K562 (cell line): ENCODE data around the gene PLTP. TPM values are rescaled to one million over a fixed set of nuclear protein-coding genes. Genes with fewer than 3 reads are reported as not detected.

ENCODE experiments used
- DIDO1 ChIP-seq: fragments of 450-650 bp; IDR thresholded peaks from 2 replicates; pipeline ENCODE4 v1.6.1; 2016; ENCODE audit warnings: low read depth, missing biosample characterization, missing genetic modification characterization
- JUNB ChIP-seq: fragments of 450-650 bp; formaldehyde crosslinking; conservative IDR thresholded peaks from 2 replicates; pipeline ENCODE4 v1.4.0; 2020; ENCODE audit warnings: mild to moderate bottlenecking
- MYBL2 ChIP-seq, 2 experiments: fragments of 450-650 bp in 1 of 2; sonication (generic) in 1 of 2; formaldehyde crosslinking in 1 of 2; IDR thresholded peaks; 2 replicates each; pipeline versions ENCODE4 v1.6.1 to v1.8.1; 2017 to 2022; ENCODE audit warnings: borderline replicate concordance in 1 of 2, inconsistent platforms in 1 of 2, low read depth in 1 of 2, mild to moderate bottlenecking in 1 of 2, missing genetic modification reagents in 1 of 2, moderate library complexity in 1 of 2
- NCOA4 ChIP-seq: fragments of 450-650 bp; IDR thresholded peaks from 2 replicates; pipeline ENCODE4 v1.6.1; 2018; ENCODE audit warnings: mild to moderate bottlenecking; ENCODE audit not compliant: partially characterized antibody
- POLR2AphosphoS5 ChIP-seq: IDR thresholded peaks from 2 replicates; pipeline ENCODE4 v1.6.1; 2011; ENCODE audit warnings: mild to moderate bottlenecking, low read depth, low read length, moderate library complexity; ENCODE audit not compliant: control insufficient read depth, insufficient read depth
- SAFB ChIP-seq: fragments of 200-400 bp; formaldehyde crosslinking; IDR thresholded peaks from 2 replicates; pipeline ENCODE4 v1.6.1; 2017; ENCODE audit warnings: low read depth, low read length, borderline replicate concordance
- SMARCC2 ChIP-seq: fragments of 450-650 bp; IDR thresholded peaks from 2 replicates; pipeline ENCODE4 v1.6.1; 2017; ENCODE audit warnings: antibody characterized with exemption, moderate library complexity, mild to moderate bottlenecking, low read depth
- SRSF3 ChIP-seq: fragments of 200-400 bp; formaldehyde crosslinking; IDR thresholded peaks from 2 replicates; pipeline ENCODE4 v1.6.1; 2016; ENCODE audit warnings: mild to moderate bottlenecking, low read length, moderate library complexity; ENCODE audit not compliant: insufficient read depth
- STAT5B ChIP-seq: fragments of 250-450 bp; sonication (Bioruptor Pico); IDR thresholded peaks from 2 replicates; pipeline ENCODE4 v1.8.0; 2021; ENCODE audit warnings: mild to moderate bottlenecking, inconsistent platforms
- ZNF165 ChIP-seq: fragments of 250-450 bp; sonication (Bioruptor Pico); IDR thresholded peaks from 2 replicates; pipeline ENCODE4 v1.4.0; 2020; ENCODE audit warnings: borderline replicate concordance
- polyA plus RNA-seq, 8 experiments: library from polyadenylated mRNA; depleted of rRNA in 4 of 8; stranded (reverse) in 5 of 8; unstranded in 3 of 8; fragments of >200 nt; fragmentation: Nextera tagmentation in 2 of 8; fragmentation: Illumina TruSeq in 1 of 8; extraction: Ambion mirVana in 2 of 8; extraction: Trizol in 1 of 8; gene quantifications; 2 replicates each; pipeline versions ENCODE4 v1.2.1 to v1.2.3, GENCODE V29; 2011 to 2014; ENCODE audit warnings: inconsistent platforms in 1 of 8, missing spikeins in 1 of 8
- total RNA-seq, 7 experiments: library from RNA; depleted of rRNA in 6 of 7; stranded (reverse); fragments of >200 nt in 6 of 7; fragmentation: Illumina TruSeq in 2 of 7; extraction: Trizol in 2 of 7; gene quantifications; 2 replicates each; pipeline versions ENCODE4 v1.2.1 to v1.2.3, GENCODE V29; 2011 to 2021; ENCODE audit warnings: low replicate concordance in 1 of 7
- TF ChIP-seq, protein P1 (sequence below): fragments of 250-450 bp; sonication (Bioruptor Pico); IDR thresholded peaks from 2 replicates; pipeline ENCODE4 v1.4.0; 2020; ENCODE audit warnings: mild to moderate bottlenecking, moderate library complexity
- TF ChIP-seq, protein P2 (sequence below): IDR thresholded peaks from 2 replicates; pipeline ENCODE4 v1.6.1; 2016; ENCODE audit warnings: missing genetic modification characterization, missing compliant biosample characterization
- TF ChIP-seq, protein P3 (sequence below): fragments of 450-650 bp; IDR thresholded peaks from 2 replicates; pipeline ENCODE4 v1.6.1; 2017; ENCODE audit warnings: antibody characterized with exemption, mild to moderate bottlenecking
- TF ChIP-seq, protein P4 (sequence below), 2 experiments: fragments of 450-650 bp in 1 of 2; sonication (generic) in 1 of 2; formaldehyde crosslinking in 1 of 2; IDR thresholded peaks in 1 of 2; conservative IDR thresholded peaks in 1 of 2; 2 replicates each; pipeline versions ENCODE4 v1.6.1 to v1.8.1; 2016 to 2023; ENCODE audit warnings: mild to moderate bottlenecking in 2 of 2, moderate library complexity in 2 of 2, inconsistent platforms in 1 of 2, missing genetic modification reagents in 1 of 2

The PLTP gene
- total and polyA plus RNA-seq, 9 of the 15 experiments (the other 6 are each of a cell fraction or from before 2014, with no cell fraction given), result 2.8 to 29.3 (median 17.6) TPM

DNA sequence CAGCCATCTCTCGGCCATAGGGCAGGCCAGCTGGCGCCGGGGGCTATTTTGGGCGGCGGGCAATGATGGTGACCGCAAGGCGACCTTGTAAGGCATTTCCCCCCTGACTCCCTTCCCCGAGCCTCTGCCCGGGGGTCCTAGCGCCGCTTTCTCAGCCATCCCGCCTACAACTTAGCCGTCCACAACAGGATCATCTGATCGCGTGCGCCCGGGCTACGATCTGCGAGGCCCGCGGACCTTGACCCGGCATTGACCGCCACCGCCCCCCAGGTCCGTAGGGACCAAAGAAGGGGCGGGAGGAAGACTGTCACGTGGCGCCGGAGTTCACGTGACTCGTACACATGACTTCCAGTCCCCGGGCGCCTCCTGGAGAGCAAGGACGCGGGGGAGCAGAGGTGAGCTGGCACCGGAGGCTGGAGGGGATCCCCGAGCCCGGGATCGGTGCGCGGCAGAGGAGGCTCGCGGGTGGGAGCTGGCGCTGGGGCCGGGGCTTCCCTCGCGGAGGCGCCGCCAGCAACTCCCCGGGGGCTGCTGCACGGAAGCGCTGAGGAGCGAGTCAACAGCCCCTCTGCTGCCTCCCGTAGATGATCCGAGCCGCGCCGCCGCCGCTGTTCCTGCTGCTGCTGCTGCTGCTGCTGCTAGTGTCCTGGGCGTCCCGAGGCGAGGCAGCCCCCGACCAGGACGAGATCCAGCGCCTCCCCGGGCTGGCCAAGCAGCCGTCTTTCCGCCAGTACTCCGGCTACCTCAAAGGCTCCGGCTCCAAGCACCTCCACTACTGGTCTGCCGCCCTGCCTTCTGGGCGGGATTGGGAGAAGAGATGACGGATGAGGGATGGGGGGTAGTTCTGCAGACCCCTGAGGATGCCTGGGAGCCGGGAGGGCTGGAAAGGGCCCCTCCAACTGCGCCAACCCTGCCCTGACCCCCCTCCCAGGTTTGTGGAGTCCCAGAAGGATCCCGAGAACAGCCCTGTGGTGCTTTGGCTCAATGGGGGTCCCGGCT, 20.7 kb downstream of the PLTP start, which contains the start of the genes CTSA and NEURL2 (continued):
- TF ChIP-seq SRSF3 (no peak), NCOA4 (no peak), DIDO1 (peak; percentile 78), MYBL2 (IDR thresholded peaks at IDR 0.05; ENCODE audit: low read depth) (no peak), MYBL2 (CRISPR knock-in tag; IDR thresholded peaks at IDR 0.05; ENCODE audit: borderline replicate concordance) (no peak), ZNF165 (CRISPR knock-in tag) (no peak), SMARCC2 (no peak), POLR2AphosphoS5 (peak; percentile 68; the same call in 1 of the 2 replicates), JUNB (CRISPR knock-in tag) (no peak), STAT5B (no peak), SAFB (no peak)
- TF ChIP-seq, protein P1, sequence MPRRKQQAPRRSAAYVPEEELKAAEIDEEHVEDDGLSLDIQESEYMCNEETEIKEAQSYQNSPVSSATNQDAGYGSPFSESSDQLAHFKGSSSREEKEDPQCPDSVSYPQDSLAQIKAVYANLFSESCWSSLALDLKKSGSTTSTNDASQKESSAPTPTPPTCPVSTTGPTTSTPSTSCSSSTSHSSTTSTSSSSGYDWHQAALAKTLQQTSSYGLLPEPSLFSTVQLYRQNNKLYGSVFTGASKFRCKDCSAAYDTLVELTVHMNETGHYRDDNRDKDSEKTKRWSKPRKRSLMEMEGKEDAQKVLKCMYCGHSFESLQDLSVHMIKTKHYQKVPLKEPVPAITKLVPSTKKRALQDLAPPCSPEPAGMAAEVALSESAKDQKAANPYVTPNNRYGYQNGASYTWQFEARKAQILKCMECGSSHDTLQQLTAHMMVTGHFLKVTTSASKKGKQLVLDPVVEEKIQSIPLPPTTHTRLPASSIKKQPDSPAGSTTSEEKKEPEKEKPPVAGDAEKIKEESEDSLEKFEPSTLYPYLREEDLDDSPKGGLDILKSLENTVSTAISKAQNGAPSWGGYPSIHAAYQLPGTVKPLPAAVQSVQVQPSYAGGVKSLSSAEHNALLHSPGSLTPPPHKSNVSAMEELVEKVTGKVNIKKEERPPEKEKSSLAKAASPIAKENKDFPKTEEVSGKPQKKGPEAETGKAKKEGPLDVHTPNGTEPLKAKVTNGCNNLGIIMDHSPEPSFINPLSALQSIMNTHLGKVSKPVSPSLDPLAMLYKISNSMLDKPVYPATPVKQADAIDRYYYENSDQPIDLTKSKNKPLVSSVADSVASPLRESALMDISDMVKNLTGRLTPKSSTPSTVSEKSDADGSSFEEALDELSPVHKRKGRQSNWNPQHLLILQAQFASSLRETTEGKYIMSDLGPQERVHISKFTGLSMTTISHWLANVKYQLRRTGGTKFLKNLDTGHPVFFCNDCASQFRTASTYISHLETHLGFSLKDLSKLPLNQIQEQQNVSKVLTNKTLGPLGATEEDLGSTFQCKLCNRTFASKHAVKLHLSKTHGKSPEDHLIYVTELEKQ, result no peak
- TF ChIP-seq, protein P2, sequence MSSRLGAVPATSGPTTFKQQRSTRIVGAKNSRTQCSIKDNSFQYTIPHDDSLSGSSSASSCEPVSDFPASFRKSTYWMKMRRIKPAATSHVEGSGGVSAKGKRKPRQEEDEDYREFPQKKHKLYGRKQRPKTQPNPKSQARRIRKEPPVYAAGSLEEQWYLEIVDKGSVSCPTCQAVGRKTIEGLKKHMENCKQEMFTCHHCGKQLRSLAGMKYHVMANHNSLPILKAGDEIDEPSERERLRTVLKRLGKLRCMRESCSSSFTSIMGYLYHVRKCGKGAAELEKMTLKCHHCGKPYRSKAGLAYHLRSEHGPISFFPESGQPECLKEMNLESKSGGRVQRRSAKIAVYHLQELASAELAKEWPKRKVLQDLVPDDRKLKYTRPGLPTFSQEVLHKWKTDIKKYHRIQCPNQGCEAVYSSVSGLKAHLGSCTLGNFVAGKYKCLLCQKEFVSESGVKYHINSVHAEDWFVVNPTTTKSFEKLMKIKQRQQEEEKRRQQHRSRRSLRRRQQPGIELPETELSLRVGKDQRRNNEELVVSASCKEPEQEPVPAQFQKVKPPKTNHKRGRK (tag), result no peak
- TF ChIP-seq, protein P3, sequence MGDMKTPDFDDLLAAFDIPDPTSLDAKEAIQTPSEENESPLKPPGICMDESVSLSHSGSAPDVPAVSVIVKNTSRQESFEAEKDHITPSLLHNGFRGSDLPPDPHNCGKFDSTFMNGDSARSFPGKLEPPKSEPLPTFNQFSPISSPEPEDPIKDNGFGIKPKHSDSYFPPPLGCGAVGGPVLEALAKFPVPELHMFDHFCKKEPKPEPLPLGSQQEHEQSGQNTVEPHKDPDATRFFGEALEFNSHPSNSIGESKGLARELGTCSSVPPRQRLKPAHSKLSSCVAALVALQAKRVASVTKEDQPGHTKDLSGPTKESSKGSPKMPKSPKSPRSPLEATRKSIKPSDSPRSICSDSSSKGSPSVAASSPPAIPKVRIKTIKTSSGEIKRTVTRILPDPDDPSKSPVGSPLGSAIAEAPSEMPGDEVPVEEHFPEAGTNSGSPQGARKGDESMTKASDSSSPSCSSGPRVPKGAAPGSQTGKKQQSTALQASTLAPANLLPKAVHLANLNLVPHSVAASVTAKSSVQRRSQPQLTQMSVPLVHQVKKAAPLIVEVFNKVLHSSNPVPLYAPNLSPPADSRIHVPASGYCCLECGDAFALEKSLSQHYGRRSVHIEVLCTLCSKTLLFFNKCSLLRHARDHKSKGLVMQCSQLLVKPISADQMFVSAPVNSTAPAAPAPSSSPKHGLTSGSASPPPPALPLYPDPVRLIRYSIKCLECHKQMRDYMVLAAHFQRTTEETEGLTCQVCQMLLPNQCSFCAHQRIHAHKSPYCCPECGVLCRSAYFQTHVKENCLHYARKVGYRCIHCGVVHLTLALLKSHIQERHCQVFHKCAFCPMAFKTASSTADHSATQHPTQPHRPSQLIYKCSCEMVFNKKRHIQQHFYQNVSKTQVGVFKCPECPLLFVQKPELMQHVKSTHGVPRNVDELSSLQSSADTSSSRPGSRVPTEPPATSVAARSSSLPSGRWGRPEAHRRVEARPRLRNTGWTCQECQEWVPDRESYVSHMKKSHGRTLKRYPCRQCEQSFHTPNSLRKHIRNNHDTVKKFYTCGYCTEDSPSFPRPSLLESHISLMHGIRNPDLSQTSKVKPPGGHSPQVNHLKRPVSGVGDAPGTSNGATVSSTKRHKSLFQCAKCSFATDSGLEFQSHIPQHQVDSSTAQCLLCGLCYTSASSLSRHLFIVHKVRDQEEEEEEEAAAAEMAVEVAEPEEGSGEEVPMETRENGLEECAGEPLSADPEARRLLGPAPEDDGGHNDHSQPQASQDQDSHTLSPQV, result peak; percentile 75
- TF ChIP-seq, protein P4, sequence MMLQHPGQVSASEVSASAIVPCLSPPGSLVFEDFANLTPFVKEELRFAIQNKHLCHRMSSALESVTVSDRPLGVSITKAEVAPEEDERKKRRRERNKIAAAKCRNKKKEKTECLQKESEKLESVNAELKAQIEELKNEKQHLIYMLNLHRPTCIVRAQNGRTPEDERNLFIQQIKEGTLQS (IDR thresholded peaks at IDR 0.05), result peak; percentile 39
- TF ChIP-seq, protein P4 (CRISPR knock-in tag; conservative IDR thresholded peaks at IDR 0.05), result no peak
